ENCODE data around the gene PHF8. TPM values are rescaled to one million over a fixed set of nuclear protein-coding genes. Genes with fewer than 3 reads are reported as not detected.

The PHF8 gene
- polyA plus RNA-seq, 2 of the 4 experiments (the other 2 are of a cell fraction): 7.6 to 11.7 TPM

DNA sequence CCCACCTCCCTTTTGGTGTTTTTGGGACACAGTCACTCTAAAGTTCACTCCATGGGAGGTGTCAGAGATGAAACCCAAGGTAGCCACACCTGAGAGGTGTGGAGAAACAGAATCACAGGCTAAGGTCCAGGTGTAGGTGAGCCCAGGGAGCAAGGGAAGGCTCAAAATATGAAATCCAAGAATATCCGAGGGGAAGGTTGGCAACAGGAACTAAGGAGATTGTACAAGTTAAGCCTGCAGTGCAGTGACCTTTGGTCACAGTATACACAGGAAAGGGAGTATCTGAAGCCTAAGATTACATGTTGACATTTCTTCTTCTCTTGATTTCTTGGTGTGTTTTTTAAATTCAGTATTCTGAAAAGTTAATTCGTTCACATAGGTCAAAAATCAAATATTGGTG is 46.5 kb downstream of the PHF8 start (continued):
- TF ChIP-seq, protein P1, sequence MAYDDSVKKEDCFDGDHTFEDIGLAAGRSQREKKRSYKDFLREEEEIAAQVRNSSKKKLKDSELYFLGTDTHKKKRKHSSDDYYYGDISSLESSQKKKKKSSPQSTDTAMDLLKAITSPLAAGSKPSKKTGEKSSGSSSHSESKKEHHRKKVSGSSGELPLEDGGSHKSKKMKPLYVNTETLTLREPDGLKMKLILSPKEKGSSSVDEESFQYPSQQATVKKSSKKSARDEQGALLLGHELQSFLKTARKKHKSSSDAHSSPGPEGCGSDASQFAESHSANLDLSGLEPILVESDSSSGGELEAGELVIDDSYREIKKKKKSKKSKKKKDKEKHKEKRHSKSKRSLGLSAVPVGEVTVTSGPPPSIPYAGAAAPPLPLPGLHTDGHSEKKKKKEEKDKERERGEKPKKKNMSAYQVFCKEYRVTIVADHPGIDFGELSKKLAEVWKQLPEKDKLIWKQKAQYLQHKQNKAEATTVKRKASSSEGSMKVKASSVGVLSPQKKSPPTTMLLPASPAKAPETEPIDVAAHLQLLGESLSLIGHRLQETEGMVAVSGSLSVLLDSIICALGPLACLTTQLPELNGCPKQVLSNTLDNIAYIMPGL (CRISPR knock-in tag; IDR thresholded peaks at IDR 0.05; ENCODE audit: borderline replicate concordance): no peak

- Histone ChIP-seq H3K27ac (no peak overlapping the region), H3K4me1 (no peaks in the 10 kb centered on the region), H3K4me3 (no peak overlapping the region), H3K4me2 (no peak overlapping the region), H3K9me3 (no peaks in the 10 kb centered on the region)
- FAIRE-seq (peak; percentile 7), DNase-seq (ENCODE audit: low read depth in 1 of 2, low spot score in 1 of 2) (no peak), ATAC-seq (no peak)
- WGBS (ENCODE audit: missing lambda C conversion rate): 79% methylated on average over 2 of the region's 4 CpGs
- POLR2A ChIA-PET: no interaction called here
- TF ChIP-seq HOXA7 (CRISPR knock-in tag; IDR thresholded peaks at IDR 0.05) (no peak), GATA3 (IDR thresholded peaks at IDR 0.05; ENCODE audit: borderline replicate concordance) (no peak), MAZ (IDR thresholded peaks at IDR 0.05; ENCODE audit: borderline replicate concordance, low read depth, low read length) (no peak), ESRRA (IDR thresholded peaks at IDR 0.05; ENCODE audit: borderline replicate concordance, low read length) (no peak), CBX2 (IDR thresholded peaks at IDR 0.05; ENCODE audit: borderline replicate concordance, low read depth) (no peak), RAD21 (conservative IDR thresholded peaks at IDR 0.05 in 1 of 2, IDR thresholded peaks at IDR 0.05 in 1 of 2) (no peak), ZSCAN20 (CRISPR knock-in tag; IDR thresholded peaks at IDR 0.05) (no peak), CHD4 (IDR thresholded peaks at IDR 0.05; ENCODE audit: borderline replicate concordance) (no peak), KDM5A (IDR thresholded peaks at IDR 0.05) (no peak)
- TF ChIP-seq, protein P2, sequence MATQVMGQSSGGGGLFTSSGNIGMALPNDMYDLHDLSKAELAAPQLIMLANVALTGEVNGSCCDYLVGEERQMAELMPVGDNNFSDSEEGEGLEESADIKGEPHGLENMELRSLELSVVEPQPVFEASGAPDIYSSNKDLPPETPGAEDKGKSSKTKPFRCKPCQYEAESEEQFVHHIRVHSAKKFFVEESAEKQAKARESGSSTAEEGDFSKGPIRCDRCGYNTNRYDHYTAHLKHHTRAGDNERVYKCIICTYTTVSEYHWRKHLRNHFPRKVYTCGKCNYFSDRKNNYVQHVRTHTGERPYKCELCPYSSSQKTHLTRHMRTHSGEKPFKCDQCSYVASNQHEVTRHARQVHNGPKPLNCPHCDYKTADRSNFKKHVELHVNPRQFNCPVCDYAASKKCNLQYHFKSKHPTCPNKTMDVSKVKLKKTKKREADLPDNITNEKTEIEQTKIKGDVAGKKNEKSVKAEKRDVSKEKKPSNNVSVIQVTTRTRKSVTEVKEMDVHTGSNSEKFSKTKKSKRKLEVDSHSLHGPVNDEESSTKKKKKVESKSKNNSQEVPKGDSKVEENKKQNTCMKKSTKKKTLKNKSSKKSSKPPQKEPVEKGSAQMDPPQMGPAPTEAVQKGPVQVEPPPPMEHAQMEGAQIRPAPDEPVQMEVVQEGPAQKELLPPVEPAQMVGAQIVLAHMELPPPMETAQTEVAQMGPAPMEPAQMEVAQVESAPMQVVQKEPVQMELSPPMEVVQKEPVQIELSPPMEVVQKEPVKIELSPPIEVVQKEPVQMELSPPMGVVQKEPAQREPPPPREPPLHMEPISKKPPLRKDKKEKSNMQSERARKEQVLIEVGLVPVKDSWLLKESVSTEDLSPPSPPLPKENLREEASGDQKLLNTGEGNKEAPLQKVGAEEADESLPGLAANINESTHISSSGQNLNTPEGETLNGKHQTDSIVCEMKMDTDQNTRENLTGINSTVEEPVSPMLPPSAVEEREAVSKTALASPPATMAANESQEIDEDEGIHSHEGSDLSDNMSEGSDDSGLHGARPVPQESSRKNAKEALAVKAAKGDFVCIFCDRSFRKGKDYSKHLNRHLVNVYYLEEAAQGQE (IDR thresholded peaks at IDR 0.05): no peak
- CTCF ChIA-PET: no interaction called here
These were observed 51.7 kb downstream of the PHF8 start for GRCh38 chrX:53992589-53992988.

DNA sequence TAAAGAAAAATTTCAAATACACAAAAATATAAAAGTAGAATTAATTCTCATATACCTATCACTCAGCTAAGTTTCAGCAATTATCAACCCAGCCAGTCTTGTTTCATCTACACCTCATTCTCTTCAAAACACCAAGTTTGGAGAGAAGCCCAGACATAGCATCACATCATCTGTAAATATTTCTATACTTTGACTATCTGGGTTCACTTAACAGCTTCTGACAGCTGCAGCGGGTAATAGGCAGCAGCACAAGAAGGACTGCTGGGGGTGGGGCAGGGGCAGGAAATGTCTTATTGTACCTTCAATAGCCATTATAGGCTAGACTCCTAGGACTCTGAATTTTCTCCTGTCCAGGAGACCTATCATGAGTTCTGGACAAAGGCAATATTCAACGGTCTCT is 54.1 kb downstream of the PHF8 start:
- no peak for ATAC-seq
- Histone ChIP-seq H3K4me3 (no peak overlapping the region), H3K4me2 (no peak overlapping the region), H3K4me1 (no peaks in the 10 kb centered on the region), H3K9me3 (no peaks in the 10 kb centered on the region), H3K27ac (no peak overlapping the region)
- WGBS (ENCODE audit: missing lambda C conversion rate): 95% methylated on average over 2 of the region's 2 CpGs
- DNase-seq (ENCODE audit: low read depth in 1 of 2, low spot score in 1 of 2): no peak
- TF ChIP-seq HES2 (IDR thresholded peaks at IDR 0.05) (no peak), TP53 (CRISPR knock-in tag; IDR thresholded peaks at IDR 0.05) (no peak), JUN (IDR thresholded peaks at IDR 0.05) (no peak), KDM5A (IDR thresholded peaks at IDR 0.05) (no peak), POLR2AphosphoS2 (conservative IDR thresholded peaks at IDR 0.05; ENCODE audit: low read length) (no peak), MYC (IDR thresholded peaks at IDR 0.05; ENCODE audit: borderline replicate concordance, low read length) (no peak), RFX5 (IDR thresholded peaks at IDR 0.05) (no peak), POLR2A (IDR thresholded peaks at IDR 0.05; ENCODE audit: low read length) (no peak), HEYL (CRISPR knock-in tag; IDR thresholded peaks at IDR 0.05) (no peak), RARB (CRISPR knock-in tag; IDR thresholded peaks at IDR 0.05) (no peak)
- POLR2A ChIA-PET: no interaction called here
- FAIRE-seq: no peak
- CTCF ChIA-PET: no interaction called here

All from A549 (cell line).